GM12892 (cell line): Measurements from ENCODE around the gene RGL4.

Source experiments
- POLR2A ChIP-seq: IDR thresholded peaks from 2 replicates; pipeline ENCODE4 v1.6.1; 2011; ENCODE audit warnings: low read depth, low read length, control low read depth
- POLR2AphosphoS5 ChIP-seq: IDR thresholded peaks from 2 replicates; pipeline ENCODE4 v1.6.1; 2011; ENCODE audit warnings: low read depth, low read length, control low read depth

DNA sequence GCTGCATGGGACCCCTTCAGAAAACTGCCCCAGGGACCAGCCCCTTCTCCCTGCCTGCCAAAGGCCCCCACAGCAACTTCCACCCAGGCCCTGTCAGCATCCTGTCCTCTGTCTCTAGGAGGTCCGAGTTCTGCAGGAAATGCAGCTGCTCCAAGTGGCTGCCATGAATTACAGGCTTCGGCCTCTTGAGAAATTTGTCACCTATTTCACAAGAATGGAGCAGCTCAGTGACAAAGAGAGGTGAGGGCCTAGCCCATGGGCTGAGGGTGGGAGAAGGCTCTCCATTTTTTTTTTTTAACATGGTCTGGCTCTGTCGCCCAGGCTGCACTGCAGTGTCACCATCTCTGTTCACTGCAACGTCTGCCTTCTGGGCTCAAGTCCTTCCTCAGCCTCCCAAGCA, 7.3 kb downstream of the RGL4 start:
- TF ChIP-seq POLR2AphosphoS5 (no peak), POLR2A (no peak)
